ENCODE data around the gene PDE10A.

The PDE10A gene

GRCh38 chr6:165458134-165458533 is 204.9 kb downstream of the PDE10A start:
- DNase-seq: no peak

GRCh38 chr6:165456286-165456685 is 206.8 kb downstream of the PDE10A start:
- no peak for DNase-seq

GRCh38 chr6:165455488-165455887 is 207.6 kb downstream of the PDE10A start:
- no peak for DNase-seq

GRCh38 chr6:165453395-165453794 is 209.6 kb downstream of the PDE10A start:
- DNase-seq: no peak

- DNase-seq: no peak
These were observed 211.2 kb downstream of the PDE10A start for GRCh38 chr6:165451838-165452237.

GRCh38 chr6:165448210-165448609 is 214.8 kb downstream of the PDE10A start:
- no peak for DNase-seq

GRCh38 chr6:165447141-165447540 is 215.9 kb downstream of the PDE10A start:
- DNase-seq: no peak

GRCh38 chr6:165446331-165446730 is 216.7 kb downstream of the PDE10A start:
- DNase-seq: no peak

- DNase-seq: no peak
These were observed 219.6 kb downstream of the PDE10A start for GRCh38 chr6:165443462-165443861.

GRCh38 chr6:165441181-165441580 is 221.9 kb downstream of the PDE10A start:
- no peak for DNase-seq

- no peak for DNase-seq
These were observed 223.0 kb downstream of the PDE10A start for GRCh38 chr6:165439928-165440554.

GRCh38 chr6:165426892-165427291 is 236.1 kb downstream of the PDE10A start:
- DNase-seq: no peak

- DNase-seq: no peak
These were observed 240.8 kb downstream of the PDE10A start for GRCh38 chr6:165422192-165422591.

GRCh38 chr6:165417278-165417865 is 245.7 kb downstream of the PDE10A start:
- no peak for DNase-seq

GRCh38 chr6:165404697-165405096 is 258.3 kb downstream of the PDE10A start:
- no peak for DNase-seq

GRCh38 chr6:165404296-165404695 is 258.7 kb downstream of the PDE10A start:
- no peak for DNase-seq

- DNase-seq: no peak
These were observed 259.9 kb downstream of the PDE10A start for GRCh38 chr6:165403006-165403595.

- no peak for DNase-seq
These were observed 261.9 kb downstream of the PDE10A start for GRCh38 chr6:165401092-165401491.

GRCh38 chr6:165390475-165390874 is 272.6 kb downstream of the PDE10A start:
- no peak for DNase-seq

- no peak for DNase-seq
These were observed 273.5 kb downstream of the PDE10A start for GRCh38 chr6:165389534-165389933.

- DNase-seq: no peak
These were observed 279.7 kb downstream of the PDE10A start for GRCh38 chr6:165383323-165383722.

GRCh38 chr6:165376100-165376499 is 286.9 kb downstream of the PDE10A start:
- DNase-seq: no peak

GRCh38 chr6:165365371-165365770 is 297.7 kb downstream of the PDE10A start:
- no peak for DNase-seq

- DNase-seq: no peak
These were observed 317.3 kb downstream of the PDE10A start for GRCh38 chr6:165345700-165346099.

GRCh38 chr6:165340532-165340931 is 322.5 kb downstream of the PDE10A start:
- DNase-seq: no peak

Data from activated CD4-positive, alpha-beta T cell treated with anti-CD3 and anti-CD28 coated beads for 1 hour (primary cell).